Neuron (in vitro differentiated cells): Measurements from ENCODE around the gene ABCC8.
A peak's percentile ranks its signal among the peaks of the same experiment; 100 is the strongest.

ENCODE experiments used
- H2AFZ ChIP-seq: one replicate; pipeline ENCODE4 v1.6.1; 2013; ENCODE audit warnings: low read depth, mild to moderate bottlenecking, inconsistent platforms, low read length, moderate library complexity
- H3K27me3 ChIP-seq: one replicate; pipeline ENCODE4 v1.6.1; 2013; ENCODE audit warnings: low read length; ENCODE audit not compliant: insufficient read depth
- H3K36me3 ChIP-seq: one replicate; pipeline ENCODE4 v1.6.1; 2013; ENCODE audit warnings: low read length; ENCODE audit not compliant: insufficient read depth
- H3K4me1 ChIP-seq: one replicate; pipeline ENCODE4 v1.6.1; 2013; ENCODE audit warnings: low read length; ENCODE audit not compliant: insufficient read depth
- H3K4me3 ChIP-seq: 2 replicates; pipeline ENCODE4 v1.5.1; 2013; ENCODE audit warnings: mild to moderate bottlenecking, low read length, moderate library complexity
- H3K9me3 ChIP-seq: one replicate; pipeline ENCODE4 v1.6.1; 2013; ENCODE audit warnings: low read length

Gene ABCC8

GRCh38 chr11:17400048-17400775 is 76.4 kb downstream of the ABCC8 start:
- H3K27me3 ChIP-seq, result peaks cover 3% of the 10 kb centered on the region
- H3K4me1 ChIP-seq, result no peaks in the 10 kb centered on the region
- H3K9me3 ChIP-seq, result no peaks in the 10 kb centered on the region
- H3K36me3 ChIP-seq, result no peaks in the 10 kb centered on the region
- no peak overlapping the region for H3K4me3 ChIP-seq
- no peak overlapping the region for H2AFZ ChIP-seq

- Histone ChIP-seq H3K4me1 (no peaks in the 10 kb centered on the region), H3K27me3 (no peaks in the 10 kb centered on the region), H3K9me3 (no peaks in the 10 kb centered on the region), H3K4me3 (no peak overlapping the region), H3K36me3 (no peaks in the 10 kb centered on the region), H2AFZ (no peak overlapping the region)
These were observed 77.4 kb downstream of the ABCC8 start for GRCh38 chr11:17399236-17399635.

GRCh38 chr11:17397311-17398002 is 79.2 kb downstream of the ABCC8 start:
- Histone ChIP-seq H3K4me1 (no peaks in the 10 kb centered on the region), H3K4me3 (no peak overlapping the region), H2AFZ (no peak overlapping the region), H3K9me3 (no peaks in the 10 kb centered on the region), H3K36me3 (no peaks in the 10 kb centered on the region), H3K27me3 (no peaks in the 10 kb centered on the region)

GRCh38 chr11:17396598-17397310 is 79.9 kb downstream of the ABCC8 start:
- no peaks in the 10 kb centered on the region for H3K9me3 ChIP-seq
- no peaks in the 10 kb centered on the region for H3K36me3 ChIP-seq
- H3K4me1 ChIP-seq, result no peaks in the 10 kb centered on the region
- no peak overlapping the region for H2AFZ ChIP-seq
- H3K27me3 ChIP-seq, result no peaks in the 10 kb centered on the region
- H3K4me3 ChIP-seq, result no peak overlapping the region

- no peak overlapping the region for H3K4me3 ChIP-seq
- H3K27me3 ChIP-seq, result peaks cover 2% of the 10 kb centered on the region
- no peaks in the 10 kb centered on the region for H3K36me3 ChIP-seq
- H2AFZ ChIP-seq, result no peak overlapping the region
- H3K4me1 ChIP-seq, result no peaks in the 10 kb centered on the region
- no peaks in the 10 kb centered on the region for H3K9me3 ChIP-seq
These were observed 80.7 kb downstream of the ABCC8 start for GRCh38 chr11:17395978-17396377.

GRCh38 chr11:17395554-17395961 is 81.1 kb downstream of the ABCC8 start:
- Histone ChIP-seq H3K4me1 (no peaks in the 10 kb centered on the region), H3K9me3 (no peaks in the 10 kb centered on the region), H3K4me3 (no peak overlapping the region), H2AFZ (no peak overlapping the region), H3K36me3 (no peaks in the 10 kb centered on the region), H3K27me3 (peaks cover 6% of the 10 kb centered on the region)

GRCh38 chr11:17394743-17395390 is 81.8 kb downstream of the ABCC8 start:
- peaks cover under 1% of the 10 kb centered on the region for H3K4me1 ChIP-seq
- H2AFZ ChIP-seq, result no peak overlapping the region
- H3K27me3 ChIP-seq, result peaks cover 10% of the 10 kb centered on the region
- H3K4me3 ChIP-seq, result no peak overlapping the region
- no peaks in the 10 kb centered on the region for H3K36me3 ChIP-seq
- no peaks in the 10 kb centered on the region for H3K9me3 ChIP-seq

- Histone ChIP-seq H3K36me3 (no peaks in the 10 kb centered on the region), H3K9me3 (no peaks in the 10 kb centered on the region), H3K27me3 (peaks cover 12% of the 10 kb centered on the region), H3K4me3 (no peak overlapping the region), H3K4me1 (peaks cover 6% of the 10 kb centered on the region), H2AFZ (no peak overlapping the region)
These were observed 83.2 kb downstream of the ABCC8 start for GRCh38 chr11:17393472-17393871.

GRCh38 chr11:17392872-17393271 is 83.8 kb downstream of the ABCC8 start:
- H3K9me3 ChIP-seq, result no peaks in the 10 kb centered on the region

GRCh38 chr11:17391493-17392355 is 84.9 kb downstream of the ABCC8 start:
- peaks cover 6% of the 10 kb centered on the region for H3K4me1 ChIP-seq
- H3K9me3 ChIP-seq, result peaks cover 3% of the 10 kb centered on the region
- no peak overlapping the region for H3K4me3 ChIP-seq
- H3K27me3 ChIP-seq, result peaks cover 12% of the 10 kb centered on the region
- H2AFZ ChIP-seq, result no peak overlapping the region
- H3K36me3 ChIP-seq, result no peaks in the 10 kb centered on the region

More at GRCh38 chr11:17392872-17393271, 83.8 kb downstream of the ABCC8 start:
- Histone ChIP-seq H3K36me3 (no peaks in the 10 kb centered on the region), H3K4me3 (no peak overlapping the region), H3K4me1 (peaks cover 6% of the 10 kb centered on the region), H3K27me3 (peaks cover 12% of the 10 kb centered on the region), H2AFZ (no peak overlapping the region)

- Histone ChIP-seq H3K4me1 (peaks cover 6% of the 10 kb centered on the region), H3K9me3 (peaks cover 3% of the 10 kb centered on the region), H3K36me3 (no peaks in the 10 kb centered on the region), H3K4me3 (peak overlapping the region; percentile 51), H3K27me3 (peaks cover 12% of the 10 kb centered on the region), H2AFZ (no peak overlapping the region)
These were observed 86.5 kb downstream of the ABCC8 start for GRCh38 chr11:17389957-17390649.
